Measurements from ENCODE around the gene AMN1.
"Not testable (repeated sequence)": the region's sequence is repeated elsewhere in the genome, so short reads cannot be mapped to it uniquely, and the experiment has no call there.

Gene AMN1

DNA sequence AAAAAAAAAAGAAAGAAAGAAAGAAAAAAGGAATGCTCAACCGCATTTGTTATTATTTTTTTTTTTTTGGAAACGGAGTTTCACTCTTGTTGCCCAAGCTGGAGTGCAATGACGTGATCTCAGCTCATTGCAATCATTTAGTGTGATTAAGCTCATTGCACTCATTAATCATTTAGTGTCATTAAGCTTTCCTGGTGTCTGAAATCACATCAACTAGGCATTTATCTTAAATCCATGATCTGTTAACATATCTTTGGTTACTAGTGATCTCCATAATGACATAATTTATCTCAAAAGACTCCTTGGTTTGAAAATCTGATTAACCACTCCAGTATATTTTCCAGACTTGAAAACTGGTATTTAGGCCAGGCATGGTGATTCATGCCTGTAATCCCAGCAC is 43.0 kb downstream of the AMN1 start:
- no peak for DNase-seq (ENCODE audit: low spot score)

DNA sequence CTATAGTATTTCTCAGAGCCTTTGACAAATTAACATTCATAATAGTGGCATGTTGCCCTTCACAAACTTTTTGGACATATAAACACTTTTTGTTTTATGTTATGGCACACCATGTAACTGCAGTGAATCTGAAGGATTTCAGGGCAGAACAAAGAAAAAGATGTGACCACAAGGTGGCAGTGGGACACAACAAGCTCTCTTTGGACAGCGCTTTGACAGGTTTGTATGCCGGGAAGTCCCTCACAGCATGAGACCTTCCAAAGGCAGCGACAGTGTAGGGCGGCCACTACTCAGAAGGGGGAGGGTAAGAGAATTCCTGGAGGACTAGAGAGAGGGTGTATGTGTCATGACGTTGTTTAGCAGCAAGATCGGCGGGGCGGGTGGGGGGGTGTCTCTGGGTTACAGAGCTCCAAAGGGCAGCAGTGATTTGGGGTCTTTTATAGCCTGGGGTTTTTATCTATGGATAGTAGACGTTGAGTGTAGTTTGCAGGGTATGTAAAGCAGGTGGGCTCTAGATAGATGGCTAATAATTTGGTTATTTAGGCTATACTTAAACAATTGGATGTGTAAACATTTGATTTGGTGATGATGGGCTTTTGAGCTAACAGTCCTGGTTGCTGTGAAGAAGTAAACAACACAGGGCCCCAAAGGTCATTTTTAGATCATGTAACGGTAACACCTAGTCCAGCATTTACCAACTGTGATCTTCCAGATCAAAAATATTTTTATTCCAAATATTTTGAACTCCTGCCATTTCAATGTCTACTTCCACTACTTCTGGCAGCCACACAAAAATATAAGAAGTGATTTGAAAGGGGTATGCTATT is 46.5 kb downstream of the AMN1 start:
- DNase-seq (ENCODE audit: low spot score), result peak; percentile 48

DNA sequence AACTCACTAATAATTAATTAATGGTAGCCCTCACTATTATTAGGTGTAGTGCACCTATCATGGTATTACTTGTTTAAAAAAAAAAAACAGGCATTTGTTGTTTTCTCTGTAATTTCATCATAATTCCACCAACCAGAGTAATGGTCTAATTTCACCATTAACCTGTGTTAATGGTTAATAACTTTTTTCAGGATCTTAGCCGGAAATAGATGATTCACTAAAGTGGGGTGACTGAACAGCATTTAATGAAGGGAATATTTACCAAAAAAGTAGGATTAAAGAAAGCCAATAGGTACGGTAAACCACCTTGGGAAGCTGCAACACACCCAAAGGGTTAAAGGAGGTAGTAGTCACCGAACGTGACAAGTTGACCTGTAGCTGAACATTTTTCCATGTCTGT is 56.3 kb downstream of the AMN1 start:
- DNase-seq (ENCODE audit: low spot score), result no peak

DNA sequence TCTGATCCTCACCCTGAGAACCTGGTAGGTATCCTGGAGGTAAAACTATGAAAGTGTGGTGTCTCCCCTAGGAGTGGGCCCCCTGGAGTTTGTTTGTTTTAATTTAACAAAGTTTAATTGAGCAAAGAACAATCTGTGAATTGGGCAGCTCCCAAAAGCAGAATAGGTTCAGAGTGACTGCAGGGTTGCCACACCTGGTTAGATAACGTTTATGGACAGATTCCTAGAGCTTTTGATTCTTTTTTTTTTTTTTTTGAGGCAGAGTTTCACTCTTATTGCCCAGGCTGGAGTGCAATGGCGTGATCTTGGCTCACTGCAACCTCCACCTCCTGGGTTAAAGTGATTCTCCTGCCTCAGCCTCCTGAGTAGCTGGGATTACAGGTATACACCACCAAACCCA is 59.2 kb downstream of the AMN1 start:
- not testable (repeated sequence) for DNase-seq (ENCODE audit: low spot score)

DNA sequence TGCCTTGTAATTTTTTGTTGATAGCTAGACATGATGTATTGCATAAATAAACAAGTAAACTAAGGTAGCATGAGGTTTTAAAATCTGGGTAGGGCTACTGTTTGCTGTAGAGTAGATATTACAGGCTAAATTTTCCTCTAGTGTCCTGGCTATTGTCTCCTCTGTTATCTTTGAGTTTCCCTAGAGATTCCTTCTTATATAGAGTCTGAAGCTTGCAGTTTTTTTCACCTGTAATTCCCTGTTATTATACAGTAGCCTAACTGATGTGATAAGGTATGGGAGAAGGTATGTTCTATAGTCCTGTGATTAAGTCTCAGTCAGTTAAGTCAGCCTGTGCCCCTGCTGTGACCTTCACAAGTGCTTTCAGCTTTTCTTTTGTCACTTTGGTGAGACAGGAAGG is 59.8 kb downstream of the AMN1 start:
- DNase-seq (ENCODE audit: low spot score), result no peak

DNA sequence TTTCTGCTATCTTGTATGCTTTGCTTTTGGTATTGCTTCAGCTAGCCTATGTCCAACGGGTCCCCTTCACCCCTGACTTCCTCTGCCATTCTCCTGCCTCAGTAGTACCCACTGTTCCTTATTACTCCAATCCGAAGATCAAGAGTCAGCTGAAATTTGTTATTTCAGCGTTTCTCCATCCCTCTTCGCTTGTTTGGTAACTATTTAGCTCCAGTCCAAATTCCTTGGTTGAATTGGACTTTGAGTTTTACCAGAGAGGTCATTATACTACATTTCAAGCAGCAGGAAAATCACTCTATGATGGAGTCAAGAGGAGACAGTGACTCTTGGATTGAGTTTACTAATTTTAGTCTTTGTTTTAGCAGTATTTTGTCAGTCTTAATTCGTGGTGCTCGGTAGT is 64.8 kb downstream of the AMN1 start:
- no peak for DNase-seq (ENCODE audit: low spot score)

DNA sequence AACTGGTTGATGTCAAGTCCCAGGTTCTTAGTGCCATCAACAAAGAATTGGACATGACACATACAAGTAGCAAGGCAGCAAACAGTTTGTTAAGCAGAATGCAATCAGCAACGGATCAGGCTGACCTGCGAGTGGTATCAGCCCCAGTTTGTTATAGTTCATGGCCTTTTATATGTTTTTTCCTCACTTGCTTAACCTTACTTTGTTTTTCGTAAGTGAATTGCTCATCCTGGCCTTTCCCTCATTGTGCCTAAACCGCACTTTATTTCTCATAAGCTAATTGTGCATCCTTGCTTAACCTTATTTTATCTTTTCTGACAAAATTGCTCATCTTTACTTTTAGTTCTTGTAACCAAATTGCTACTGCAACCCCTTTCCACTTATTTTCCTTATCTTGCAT is 65.2 kb downstream of the AMN1 start:
- no peak for DNase-seq (ENCODE audit: low spot score)

DNA sequence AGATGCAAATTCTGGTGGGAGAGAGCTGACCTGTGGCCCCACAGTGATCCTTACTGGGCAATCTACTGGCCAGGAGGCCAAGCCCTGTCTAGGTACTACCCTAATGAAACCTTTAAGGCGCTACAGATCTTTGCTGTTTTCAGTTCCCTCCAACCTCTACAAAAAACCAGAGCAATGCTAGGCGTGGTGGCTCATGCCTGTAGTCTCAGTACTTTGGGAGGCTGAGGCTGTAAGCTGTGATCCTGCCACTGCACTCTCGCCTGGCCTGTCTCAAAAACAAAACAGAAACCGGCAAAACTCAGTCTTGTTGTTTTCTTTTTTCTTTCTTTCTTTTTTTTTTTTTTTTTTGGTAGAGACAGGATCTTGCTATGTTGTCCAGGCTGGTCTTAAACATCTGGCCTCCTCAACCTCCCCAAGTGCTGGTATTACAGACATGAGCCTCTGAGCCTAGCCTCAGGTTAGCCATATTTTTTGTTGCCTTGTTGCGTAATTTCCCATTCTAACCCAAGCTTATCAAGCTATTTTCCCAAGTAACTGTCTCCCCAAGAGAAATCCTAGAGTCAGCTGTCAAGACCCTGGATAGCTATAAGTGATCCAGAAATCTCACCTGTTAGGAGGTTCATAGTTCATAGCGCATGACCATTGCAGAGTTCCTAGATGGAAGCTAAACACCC is 66.5 kb downstream of the AMN1 start:
- no peak for DNase-seq (ENCODE audit: low spot score)

DNA sequence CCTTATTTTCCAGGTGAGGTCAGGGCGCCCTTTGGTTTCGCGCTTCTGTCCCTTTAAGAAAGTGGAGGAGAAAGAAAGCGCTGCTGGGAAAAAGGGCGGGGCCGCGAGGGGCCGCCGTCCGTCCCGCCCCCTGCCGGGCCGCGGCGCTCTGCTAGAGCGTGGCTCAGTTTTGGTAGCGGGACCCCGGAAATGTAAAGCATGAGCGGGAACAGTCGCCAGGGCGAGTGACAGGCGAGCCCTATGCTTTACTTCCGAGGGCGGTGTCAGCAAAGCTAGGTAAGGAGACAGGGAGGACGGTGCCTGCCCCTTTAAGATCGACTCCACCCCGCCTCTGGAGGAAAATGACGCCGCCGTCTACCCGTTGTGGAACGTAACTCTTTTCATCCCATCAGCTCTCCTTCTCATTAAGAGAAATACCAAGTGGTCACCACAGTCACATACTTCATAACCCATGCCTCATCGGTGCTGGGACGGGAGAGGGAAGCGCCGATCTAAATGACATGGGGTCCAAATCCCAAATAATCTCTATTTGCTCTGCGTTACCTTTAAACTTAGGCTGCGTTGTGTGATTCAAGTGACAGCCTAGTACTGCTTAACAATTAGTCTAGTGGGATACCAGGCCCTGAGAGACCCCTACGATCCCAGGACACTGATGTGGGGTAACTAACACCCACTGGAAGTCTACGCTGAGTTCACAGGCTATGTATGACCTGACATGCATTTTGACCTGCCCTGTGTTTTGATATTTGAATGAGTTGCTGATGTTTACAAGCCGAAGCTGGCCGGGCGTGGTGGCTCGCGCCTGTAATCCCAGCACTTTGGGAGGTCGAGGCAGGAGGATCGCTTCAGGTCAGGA is 69.5 kb downstream of the AMN1 start, which contains the start of gene ETFBKMT:
Gene ETFBKMT, plus strand, starts transcription at position 602 of the 856 bp plus-strand sequence. CDS start 2,266 bp downstream, outside the sequence.
- peak; percentile 86 for DNase-seq (ENCODE audit: low spot score)

DNA sequence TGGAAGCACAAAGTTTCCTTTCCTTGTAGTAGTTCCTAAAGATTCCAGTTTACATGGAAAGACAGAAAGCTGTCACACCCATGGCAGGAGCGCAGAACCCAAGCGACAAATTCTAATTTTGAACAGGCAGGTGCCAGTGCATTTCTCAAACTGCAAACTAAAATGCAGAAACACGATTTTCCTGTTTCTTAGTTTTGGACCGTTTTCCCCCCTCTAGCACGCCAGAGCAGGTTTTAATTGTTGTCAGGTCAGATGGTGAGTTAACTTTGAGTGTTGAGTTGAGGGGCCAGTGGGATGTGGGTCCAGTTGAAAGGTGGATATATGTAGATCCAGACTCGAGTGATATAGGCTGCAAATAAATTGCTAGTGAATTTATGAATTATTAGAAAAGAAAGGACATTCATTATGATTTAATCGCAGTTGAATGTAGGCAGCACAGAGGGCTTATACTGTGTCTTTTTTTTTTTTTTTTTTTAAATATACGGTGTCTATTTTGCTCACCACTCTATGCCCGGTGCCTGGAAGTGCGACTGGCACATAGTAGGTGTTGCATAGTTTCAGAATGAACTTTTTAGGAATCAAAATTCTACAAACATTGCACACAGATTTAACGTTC is 70.2 kb downstream of the AMN1 start:
- no peak for DNase-seq (ENCODE audit: low spot score)

DNA sequence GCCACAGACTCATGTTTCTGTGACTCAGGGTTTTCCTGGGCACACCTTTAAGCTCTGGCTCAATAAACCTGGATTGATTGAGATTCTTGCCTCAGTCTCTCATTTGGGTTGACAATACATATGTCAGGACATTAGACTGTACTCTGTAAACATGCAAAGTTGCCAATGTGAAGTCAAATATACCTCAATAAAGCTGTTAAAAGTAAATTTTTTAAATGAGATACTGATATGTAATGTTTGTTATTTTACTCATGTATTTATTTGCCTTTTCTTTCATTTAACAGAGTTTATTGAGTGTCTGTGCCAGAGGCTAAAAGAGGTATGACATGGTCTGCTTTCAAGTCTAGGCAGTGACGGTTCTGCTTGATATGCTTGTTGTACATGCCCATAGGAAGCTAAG is 73.0 kb downstream of the AMN1 start:
- no peak for DNase-seq (ENCODE audit: low spot score)

DNA sequence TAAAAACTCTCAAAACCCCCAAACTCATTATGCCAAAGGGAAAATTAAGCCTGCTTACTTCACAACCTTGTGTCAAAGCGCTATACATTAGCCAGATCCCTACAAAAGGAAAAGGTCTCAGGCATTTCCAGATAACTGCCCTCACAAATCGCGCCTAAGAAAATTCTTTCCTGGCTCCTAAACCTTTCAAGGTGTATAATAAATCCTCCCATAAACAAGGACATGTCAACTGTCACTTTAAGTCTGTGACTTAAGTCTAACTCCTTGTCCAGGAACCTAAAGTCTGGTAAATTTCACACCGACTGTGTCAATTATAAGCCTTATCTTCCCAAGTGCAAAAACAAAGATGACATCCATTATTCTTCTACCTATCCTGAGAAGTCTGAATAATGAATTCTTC is 73.6 kb downstream of the AMN1 start:
- no peak for DNase-seq (ENCODE audit: low spot score)

DNA sequence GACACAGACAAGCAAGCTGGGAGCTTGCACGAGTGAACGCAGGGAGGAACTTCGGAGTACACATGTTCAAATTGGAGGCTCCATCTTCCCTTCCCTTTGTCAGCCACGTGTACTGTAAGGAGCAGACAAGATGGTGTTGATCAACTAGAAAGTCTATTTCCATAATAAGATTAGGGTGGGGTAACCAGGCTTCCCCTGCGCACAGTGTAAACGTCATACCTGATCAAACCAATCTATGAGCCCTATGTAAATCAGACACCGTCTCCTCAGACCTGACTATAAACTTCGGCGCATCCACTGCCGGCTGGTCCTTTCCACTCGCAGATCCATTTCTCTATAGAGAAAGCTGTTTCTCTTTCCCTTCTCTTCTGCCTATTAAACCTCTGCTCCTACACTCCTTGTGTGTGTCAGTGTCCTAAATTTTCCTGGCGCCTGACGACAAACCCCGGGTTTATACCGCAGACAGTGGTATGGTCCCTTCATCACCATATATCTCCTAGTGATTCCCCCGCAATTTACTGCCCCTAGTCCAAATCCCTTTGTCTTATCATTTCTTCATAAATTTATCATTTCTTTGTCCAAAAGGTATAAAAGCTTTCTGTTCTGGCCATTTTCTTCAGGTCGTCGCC is 76.8 kb downstream of the AMN1 start:
- DNase-seq (ENCODE audit: low spot score), result no peak

DNA sequence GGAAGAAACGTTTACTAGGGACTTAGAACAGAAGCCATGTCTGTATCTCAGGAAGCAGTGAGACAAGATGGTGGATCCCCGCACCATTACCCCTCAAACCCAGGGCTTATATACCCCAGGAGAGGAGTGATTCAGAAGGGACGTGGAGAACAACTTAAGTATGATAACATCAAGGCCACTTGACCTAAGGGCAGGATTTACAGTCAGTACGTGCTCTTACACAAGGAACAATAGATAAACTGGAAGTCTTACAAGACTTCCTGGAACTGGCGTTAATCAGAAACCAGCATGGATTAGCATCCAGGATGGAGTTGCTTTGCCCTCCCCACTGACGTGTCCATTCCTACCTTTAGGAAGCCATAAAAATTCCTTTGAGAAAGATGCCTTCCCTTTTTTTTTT is 77.9 kb downstream of the AMN1 start:
- DNase-seq (ENCODE audit: low spot score), result no peak

DNA sequence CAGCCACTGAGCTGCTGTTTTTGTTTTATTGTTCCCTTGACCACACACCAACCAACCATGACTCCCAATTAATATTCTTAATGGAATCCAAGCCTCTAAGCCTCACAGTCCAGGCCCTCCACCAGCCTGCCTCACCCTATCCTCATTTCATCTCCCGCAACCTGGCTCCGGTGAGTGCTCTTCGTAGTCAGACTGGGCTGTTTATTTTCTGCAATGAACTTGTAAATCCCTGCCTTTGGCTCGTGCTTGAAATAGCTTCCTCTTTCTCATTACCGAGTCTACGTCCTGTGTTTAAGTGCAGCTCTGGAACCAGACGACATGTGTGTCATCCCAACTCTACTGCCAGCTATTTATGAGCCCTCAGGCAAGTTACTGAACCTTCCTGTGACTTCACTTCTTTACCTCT is 81.7 kb downstream of the AMN1 start:
- no peak for DNase-seq (ENCODE audit: low spot score)

DNA sequence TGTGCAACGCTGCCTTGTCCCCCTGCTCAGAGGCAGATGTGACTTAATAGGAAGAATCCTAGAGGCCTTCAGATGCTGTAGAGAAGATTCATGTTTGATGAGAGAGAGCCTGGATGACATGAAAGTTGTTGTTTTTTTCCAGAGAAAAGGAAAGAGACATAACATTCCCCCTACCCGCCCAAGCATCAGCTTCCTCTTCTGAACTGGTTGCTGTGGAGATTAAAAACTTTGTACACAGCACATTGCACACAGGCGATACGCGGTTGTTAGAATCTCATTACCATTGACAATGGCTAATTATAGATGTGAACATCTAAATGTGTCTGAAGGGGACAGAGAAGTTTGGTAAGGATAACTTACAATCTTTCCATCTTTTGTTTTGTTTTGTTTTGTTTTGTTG is 82.9 kb downstream of the AMN1 start:
- no peak for DNase-seq (ENCODE audit: low spot score)

DNA sequence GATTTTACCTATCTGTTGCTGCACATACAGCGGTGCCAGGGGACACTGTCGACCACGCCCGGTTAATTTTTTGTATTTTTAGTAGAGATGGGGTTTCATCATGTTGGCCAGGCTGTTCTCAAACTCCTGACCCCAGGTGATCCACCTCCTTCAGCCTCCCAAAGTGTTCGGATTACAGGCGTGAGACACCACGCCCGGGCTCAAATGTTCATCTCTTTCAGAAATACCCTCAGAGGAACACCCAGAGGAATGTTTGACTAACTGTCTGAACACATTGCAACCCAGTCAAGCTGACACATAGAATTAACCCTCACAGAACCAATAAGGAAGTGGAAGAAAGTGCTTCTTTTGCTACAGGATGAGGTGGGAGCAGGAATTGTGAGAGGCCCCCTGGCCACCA is 84.3 kb downstream of the AMN1 start:
- DNase-seq (ENCODE audit: low spot score), result no peak

DNA sequence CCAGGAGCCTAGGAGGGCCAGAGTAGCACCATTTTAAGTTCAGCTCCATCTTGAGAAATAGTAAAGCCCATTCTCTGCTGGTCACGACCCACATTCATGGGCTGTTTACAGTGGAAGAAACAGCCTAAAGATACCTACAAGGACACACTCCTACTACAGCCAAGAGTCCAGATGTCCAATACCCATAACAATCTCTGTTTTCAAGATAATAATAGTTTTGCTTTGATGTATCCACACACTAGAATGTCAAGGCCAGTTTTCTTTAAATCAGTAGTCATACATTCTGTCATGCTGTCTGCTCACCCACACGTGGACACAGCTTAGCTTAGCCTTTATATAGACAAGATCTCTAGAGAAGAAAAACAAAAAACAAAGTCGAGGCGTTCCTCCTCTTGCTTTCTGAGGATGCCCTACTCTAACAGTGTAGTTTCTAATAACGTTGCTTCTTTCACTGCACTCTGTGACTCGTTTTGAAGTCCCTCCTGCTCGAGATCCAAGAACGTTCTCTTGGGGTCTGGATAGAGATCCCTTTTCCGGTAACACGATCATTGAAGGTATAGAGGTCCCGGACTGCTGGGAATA is 87.2 kb downstream of the AMN1 start:
- DNase-seq (ENCODE audit: low spot score), result no peak

DNA sequence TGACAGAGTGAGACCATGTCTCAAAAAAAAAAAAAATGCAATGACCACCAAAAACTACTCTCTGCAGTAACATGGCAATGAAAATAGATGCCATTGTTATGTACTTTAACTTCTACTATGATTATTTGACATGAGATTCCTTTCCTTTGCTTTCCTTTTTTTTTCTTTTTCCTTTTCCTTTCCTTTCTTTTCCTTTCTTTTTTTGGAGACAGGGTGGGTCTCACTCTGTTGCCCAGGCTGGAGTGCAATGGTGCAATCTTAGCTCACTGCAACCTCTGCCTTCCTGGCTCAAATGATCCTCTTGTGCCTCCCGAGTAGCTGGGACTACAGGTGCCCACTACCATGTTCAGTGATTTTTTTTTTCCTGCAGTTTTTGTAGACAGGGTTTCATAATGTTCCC is 94.2 kb downstream of the AMN1 start:
- DNase-seq (ENCODE audit: low spot score), result no peak

DNA sequence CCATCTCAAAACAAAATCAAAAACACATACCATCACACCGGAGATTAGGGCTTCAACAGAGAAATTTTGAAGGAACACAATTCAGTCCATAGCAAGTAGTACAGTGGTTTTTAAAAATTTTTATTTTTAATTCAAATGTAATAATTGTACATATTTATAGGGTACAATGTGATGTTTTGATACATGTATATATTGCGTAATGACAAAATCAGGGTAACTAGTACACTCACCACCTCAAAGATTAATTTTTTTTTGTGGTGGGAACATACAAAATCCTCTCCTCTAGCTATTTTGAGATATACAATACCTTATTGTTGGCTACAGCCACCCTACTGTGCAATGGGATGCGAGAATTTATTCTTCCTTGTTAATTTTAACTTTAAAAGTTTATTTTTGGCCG is 95.4 kb downstream of the AMN1 start:
- no peak for DNase-seq (ENCODE audit: low spot score)

DNA sequence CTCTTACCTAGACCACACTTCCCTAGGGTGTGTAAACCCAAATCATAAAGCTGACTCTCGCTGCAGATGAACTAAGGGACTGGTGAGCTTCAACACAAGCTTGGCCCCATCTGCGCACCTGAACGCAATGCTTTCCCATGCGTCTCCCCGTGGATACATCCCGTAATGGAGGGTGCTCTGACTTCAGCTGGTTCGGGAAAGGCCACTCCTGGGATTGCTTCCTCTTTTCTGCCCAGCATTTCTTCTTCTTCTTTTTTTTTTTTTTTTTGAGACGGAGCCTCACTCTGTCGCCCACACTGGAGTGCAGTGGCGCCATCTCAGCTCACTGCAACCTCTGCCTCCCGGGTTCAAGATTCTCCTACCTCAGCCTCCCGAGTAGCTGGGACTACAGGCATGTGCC is 97.0 kb downstream of the AMN1 start:
- no peak for DNase-seq (ENCODE audit: low spot score)

All from HuH-7 (cell line).